Measurements from ENCODE around the gene TFDP1. TPM values are rescaled to one million over a fixed set of nuclear protein-coding genes. Genes with fewer than 3 reads are reported as not detected.

Gene TFDP1
- total RNA-seq, 4 donors from 2014 or later = 19.2 to 45.3 (median 34.1) TPM

GRCh38 chr13:113609616-113610015 is 25.1 kb downstream of the TFDP1 start:
- TF ChIP-seq POLR2A (IDR thresholded peaks at IDR 0.05) = no peak
- no peak for TF ChIP-seq EP300 (IDR thresholded peaks at IDR 0.05)
- TF ChIP-seq CTCF (IDR thresholded peaks at IDR 0.05) = no peak
- H3K4me3 ChIP-seq = no peak overlapping the region
- no peak for DNase-seq (ENCODE audit: low spot score in 2 of 2)
- no peak overlapping the region for H3K27ac ChIP-seq
- H3K4me1 ChIP-seq = no peaks in the 10 kb centered on the region
- no peaks in the 10 kb centered on the region for H3K9me3 ChIP-seq
- WGBS, 2 donors = 94 to 95% methylated on average over 11 to 13 of the region's 13 CpGs
- no peaks in the 10 kb centered on the region for H3K27me3 ChIP-seq
- H3K36me3 ChIP-seq = peaks cover 0 to 53% (median 0%) of the 10 kb centered on the region in 3 donors

- H3K27ac ChIP-seq = no peak overlapping the region
- H3K4me3 ChIP-seq = no peak overlapping the region
- TF ChIP-seq POLR2A (IDR thresholded peaks at IDR 0.05) = no peak
- no peaks in the 10 kb centered on the region for H3K9me3 ChIP-seq
- no peaks in the 10 kb centered on the region for H3K27me3 ChIP-seq
- WGBS, 2 donors = 91 to 95% methylated on average over 19 of the region's 19 CpGs
- peaks cover 0 to 52% (median 0%) of the 10 kb centered on the region in 3 donors for H3K36me3 ChIP-seq
- no peak for DNase-seq (ENCODE audit: low spot score in 2 of 2)
- H3K4me1 ChIP-seq = no peaks in the 10 kb centered on the region
Observed at GRCh38 chr13:113610266-113610665, 25.7 kb downstream of the TFDP1 start.

- Histone ChIP-seq H3K4me3 (no peak overlapping the region), H3K36me3 (peaks cover 0 to 47% (median 0%) of the 10 kb centered on the region in 3 donors), H3K4me1 (no peaks in the 10 kb centered on the region), H3K9me3 (no peaks in the 10 kb centered on the region), H3K27ac (no peak overlapping the region), H3K27me3 (no peaks in the 10 kb centered on the region)
- 86 to 93% methylated on average over 5 of the region's 5 CpGs for WGBS, 2 donors
- TF ChIP-seq POLR2A (IDR thresholded peaks at IDR 0.05) = no peak
- no peak for TF ChIP-seq EP300 (IDR thresholded peaks at IDR 0.05)
- no peak for TF ChIP-seq CTCF (IDR thresholded peaks at IDR 0.05)
- DNase-seq (ENCODE audit: low spot score in 2 of 2) = no peak
Observed at GRCh38 chr13:113611996-113612395, 27.4 kb downstream of the TFDP1 start.

- no peak for DNase-seq (ENCODE audit: low spot score in 2 of 2)
- no peak overlapping the region for H3K27ac ChIP-seq
- TF ChIP-seq CTCF (IDR thresholded peaks at IDR 0.05) = no peak
- TF ChIP-seq EP300 (IDR thresholded peaks at IDR 0.05) = no peak
- TF ChIP-seq POLR2A (IDR thresholded peaks at IDR 0.05) = no peak
- peaks cover 0 to 50% (median 0%) of the 10 kb centered on the region in 3 donors for H3K36me3 ChIP-seq
- no peaks in the 10 kb centered on the region for H3K27me3 ChIP-seq
- H3K4me1 ChIP-seq = no peaks in the 10 kb centered on the region
- H3K9me3 ChIP-seq = no peaks in the 10 kb centered on the region
- 86 to 88% methylated on average over 10 of the region's 10 CpGs for WGBS, 2 donors
- H3K4me3 ChIP-seq = no peak overlapping the region
Observed at GRCh38 chr13:113612607-113613006, 28.1 kb downstream of the TFDP1 start.

GRCh38 chr13:113613789-113614379 is 29.3 kb downstream of the TFDP1 start:
- no peaks in the 10 kb centered on the region for H3K27me3 ChIP-seq
- TF ChIP-seq POLR2A (IDR thresholded peaks at IDR 0.05) (no peak), EP300 (IDR thresholded peaks at IDR 0.05) (no peak)
- no peak overlapping the region for H3K4me3 ChIP-seq
- H3K27ac ChIP-seq = no peak overlapping the region
- WGBS, 2 donors = 95 to 96% methylated on average over 15 to 16 of the region's 16 CpGs
- DNase-seq (ENCODE audit: low spot score in 2 of 2) = no peak
- H3K4me1 ChIP-seq = no peaks in the 10 kb centered on the region
- H3K9me3 ChIP-seq = no peaks in the 10 kb centered on the region
- peaks cover 0 to 42% (median 0%) of the 10 kb centered on the region in 3 donors for H3K36me3 ChIP-seq

GRCh38 chr13:113616281-113616906 is 31.8 kb downstream of the TFDP1 start:
- 80 to 84% methylated on average over 20 of the region's 20 CpGs for WGBS, 2 donors

More at GRCh38 chr13:113616281-113616906, 31.8 kb downstream of the TFDP1 start:
- Histone ChIP-seq H3K27ac (no peak overlapping the region), H3K4me1 (no peaks in the 10 kb centered on the region), H3K9me3 (no peaks in the 10 kb centered on the region), H3K27me3 (no peaks in the 10 kb centered on the region), H3K36me3 (peaks cover 0 to 27% (median 0%) of the 10 kb centered on the region in 3 donors), H3K4me3 (no peak overlapping the region)
- peak in 1 of 2 donors; percentile 24 for DNase-seq (ENCODE audit: low spot score in 2 of 2)
- peak in 1 of 2 donors; percentile 31 for TF ChIP-seq EP300 (IDR thresholded peaks at IDR 0.05)
- no peak for TF ChIP-seq CTCF (IDR thresholded peaks at IDR 0.05)
